Trophoblast cell (in vitro differentiated cells and primary cell): ENCODE results near the gene TMIE.

ENCODE experiments used
- DNase-seq, 2 donors: peaks; one replicate each; pipeline ENCODE4 v3.0.0-alpha.2; 2016
- H2AFZ ChIP-seq: 2 replicates; pipeline ENCODE4 v1.6.1; 2013; ENCODE audit warnings: low read length, moderate library complexity, mild to moderate bottlenecking; ENCODE audit not compliant: insufficient read depth, poor library complexity
- H2AK5ac ChIP-seq: 2 replicates; pipeline ENCODE4 v1.6.1; 2013; ENCODE audit warnings: mild to moderate bottlenecking, low read length
- H2BK120ac ChIP-seq: 2 replicates; pipeline ENCODE4 v1.6.1; 2013; ENCODE audit warnings: low read length, mild to moderate bottlenecking, moderate library complexity; ENCODE audit not compliant: insufficient read depth, poor library complexity
- H2BK12ac ChIP-seq: 2 replicates; pipeline ENCODE4 v1.6.1; 2013; ENCODE audit warnings: mild to moderate bottlenecking, low read length, moderate library complexity
- H2BK5ac ChIP-seq: 2 replicates; pipeline ENCODE4 v1.6.1; 2013; ENCODE audit warnings: low read length, low read depth, moderate library complexity, mild to moderate bottlenecking; ENCODE audit not compliant: poor library complexity
- H3K14ac ChIP-seq: 2 replicates; pipeline ENCODE4 v1.6.1; 2013; ENCODE audit warnings: mild to moderate bottlenecking, low read length
- H3K18ac ChIP-seq: 2 replicates; pipeline ENCODE4 v1.6.1; 2013; ENCODE audit warnings: mild to moderate bottlenecking, low read length
- H3K23ac ChIP-seq: 2 replicates; pipeline ENCODE4 v1.6.1; 2013; ENCODE audit warnings: low read length
- H3K27ac ChIP-seq: 2 replicates; pipeline ENCODE4 v1.5.1; 2013; ENCODE audit warnings: low read depth, mild to moderate bottlenecking, inconsistent platforms, low read length, moderate library complexity
- H3K27me3 ChIP-seq: 2 replicates; pipeline ENCODE4 v1.6.1; 2013; ENCODE audit warnings: inconsistent platforms, mild to moderate bottlenecking, low read length, moderate library complexity; ENCODE audit not compliant: insufficient read depth
- H3K36me3 ChIP-seq, 2 experiments: 1 replicate in 1 of 2; 2 replicates in 1 of 2; pipeline ENCODE4 v1.6.1; 2013; ENCODE audit warnings: low read length in 2 of 2, mild to moderate bottlenecking in 2 of 2, moderate library complexity in 1 of 2; ENCODE audit not compliant: insufficient read depth in 2 of 2, control insufficient read depth in 1 of 2
- H3K4ac ChIP-seq: 2 replicates; pipeline ENCODE4 v1.6.1; 2013; ENCODE audit warnings: low read depth, mild to moderate bottlenecking, low read length, moderate library complexity
- H3K4me1 ChIP-seq, 2 experiments: 1 replicate in 1 of 2; 2 replicates in 1 of 2; pipeline ENCODE4 v1.6.1; 2013; ENCODE audit warnings: low read length in 2 of 2, mild to moderate bottlenecking in 2 of 2, moderate library complexity in 1 of 2; ENCODE audit not compliant: insufficient read depth in 2 of 2, control insufficient read depth in 1 of 2
- H3K4me2 ChIP-seq: 2 replicates; pipeline ENCODE4 v1.6.1; 2013; ENCODE audit warnings: inconsistent platforms, mild to moderate bottlenecking, low read length, moderate library complexity
- H3K4me3 ChIP-seq: 2 replicates; pipeline ENCODE4 v1.5.1; 2013; ENCODE audit warnings: mild to moderate bottlenecking, low read depth, low read length, inconsistent platforms
- H3K79me1 ChIP-seq: one replicate; pipeline ENCODE4 v1.6.1; 2013; ENCODE audit warnings: low read length
- H3K79me2 ChIP-seq: 2 replicates; pipeline ENCODE4 v1.6.1; 2013; ENCODE audit warnings: low read length, mild to moderate bottlenecking; ENCODE audit not compliant: control insufficient read depth, insufficient read depth, poor library complexity
- H3K9ac ChIP-seq: 2 replicates; pipeline ENCODE4 v1.6.1; 2013; ENCODE audit warnings: mild to moderate bottlenecking, low read length
- H3K9me3 ChIP-seq: 2 replicates; pipeline ENCODE4 v1.6.1; 2013; ENCODE audit warnings: low read depth, mild to moderate bottlenecking, control low read depth, inconsistent platforms, low read length; ENCODE audit not compliant: insufficient read depth
- H4K12ac ChIP-seq: 2 replicates; pipeline ENCODE4 v1.6.1; 2013; ENCODE audit warnings: low read depth, mild to moderate bottlenecking, low read length, moderate library complexity
- H4K8ac ChIP-seq: 2 replicates; pipeline ENCODE4 v1.6.1; 2013; ENCODE audit warnings: low read depth, mild to moderate bottlenecking, low read length, moderate library complexity
- H4K91ac ChIP-seq: one replicate; pipeline ENCODE4 v1.6.1; 2013; ENCODE audit warnings: low read depth, mild to moderate bottlenecking, low read length, moderate library complexity
- WGBS: extraction: QIAGEN DNeasy Blood & Tissue Kit; methylation state at CpG from one replicate; pipeline ENCODE4 v1.1.7; 2013; ENCODE audit warnings: missing lambda C conversion rate; ENCODE audit not compliant: insufficient read length, insufficient coverage; ENCODE audit errors: extremely low coverage; 5-methylcytosine and 5-hydroxymethylcytosine counted together

Gene TMIE

DNA sequence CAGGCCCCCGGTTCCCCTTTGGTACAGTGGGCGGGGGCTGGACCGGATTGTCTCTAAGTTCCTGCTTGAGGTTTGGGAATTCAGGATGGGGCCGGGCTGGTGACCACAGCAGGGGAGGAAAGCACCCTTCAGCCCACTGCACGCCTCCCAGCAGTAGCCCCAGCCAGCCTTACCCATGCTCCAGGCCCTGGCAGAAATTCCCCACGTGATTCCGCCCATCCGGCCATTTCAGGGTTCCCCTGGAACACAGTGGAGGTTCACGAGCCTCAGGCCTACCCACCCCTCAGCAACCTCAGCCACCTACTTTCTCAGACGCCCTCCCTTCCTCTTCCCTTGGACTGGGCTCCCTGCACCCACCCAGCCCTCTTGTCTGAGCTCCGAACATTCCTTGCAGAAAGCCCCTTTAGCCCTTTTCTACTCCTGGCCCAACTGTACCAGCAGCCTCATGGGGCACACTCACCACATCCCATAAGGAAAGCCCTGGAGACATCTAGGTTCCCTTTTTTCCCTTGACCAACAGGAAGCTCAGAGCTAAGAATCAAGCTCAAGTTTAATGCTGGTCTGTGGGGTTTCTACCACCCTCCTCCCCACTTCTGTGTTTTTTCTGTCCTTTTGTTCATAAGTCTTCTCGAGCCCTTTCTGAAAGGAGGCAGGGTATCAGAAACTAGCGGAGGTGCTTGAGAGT lies 19.2 kb upstream of the TMIE start:
- H2BK12ac ChIP-seq: no peak overlapping the region
- no peak overlapping the region for H3K4ac ChIP-seq
- H2BK5ac ChIP-seq: no peak overlapping the region
- H3K36me3 ChIP-seq: peaks cover 5 to 14% of the 10 kb centered on the region in 2 experiments
- H4K91ac ChIP-seq: no peak overlapping the region
- no peak overlapping the region for H4K12ac ChIP-seq
- no peak for DNase-seq
- H3K4me2 ChIP-seq: no peak overlapping the region
- peaks cover 3% of the 10 kb centered on the region for H3K9me3 ChIP-seq
- no peaks in the 10 kb centered on the region for H3K79me1 ChIP-seq
- no peak overlapping the region for H3K23ac ChIP-seq
- WGBS: no CpG with 5 or more reads among the region's 13 CpGs
- no peak overlapping the region for H4K8ac ChIP-seq
- H3K79me2 ChIP-seq: no peaks in the 10 kb centered on the region
- no peak overlapping the region for H3K4me3 ChIP-seq
- H2BK120ac ChIP-seq: no peak overlapping the region
- H3K14ac ChIP-seq: no peak overlapping the region
- no peak overlapping the region for H2AFZ ChIP-seq
- no peak overlapping the region for H3K18ac ChIP-seq
- no peak overlapping the region for H2AK5ac ChIP-seq
- no peaks in the 10 kb centered on the region for H3K4me1 ChIP-seq
- H3K27ac ChIP-seq: no peak overlapping the region
- no peak overlapping the region for H3K9ac ChIP-seq
- H3K27me3 ChIP-seq: no peaks in the 10 kb centered on the region

DNA sequence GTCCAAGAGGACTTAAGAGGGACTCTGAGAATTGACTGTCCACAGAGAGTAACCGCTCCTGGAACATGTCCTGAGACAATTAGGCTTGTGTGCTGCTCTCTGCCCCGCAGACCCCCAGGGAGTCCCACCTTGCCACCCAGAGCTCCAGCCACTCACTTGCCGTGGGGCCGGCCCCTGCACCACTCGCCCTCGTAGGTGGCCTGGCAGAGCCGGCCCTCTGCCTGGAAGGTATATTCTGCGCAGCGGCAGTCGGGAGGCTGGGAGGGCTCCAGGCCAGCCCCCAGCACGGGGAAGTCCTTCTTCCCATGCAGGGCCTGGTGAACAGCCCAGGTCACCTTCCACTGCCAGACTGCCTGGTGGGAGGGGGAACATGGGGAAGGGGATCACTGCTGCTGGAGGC lies 18.2 kb upstream of the TMIE start:
- no peak overlapping the region for H3K27ac ChIP-seq
- no peaks in the 10 kb centered on the region for H3K79me2 ChIP-seq
- no peaks in the 10 kb centered on the region for H3K79me1 ChIP-seq
- no peak overlapping the region for H4K91ac ChIP-seq
- no peaks in the 10 kb centered on the region for H3K4me1 ChIP-seq
- H3K23ac ChIP-seq: no peak overlapping the region
- H2AFZ ChIP-seq: no peak overlapping the region
- no peak overlapping the region for H3K9ac ChIP-seq
- H2BK120ac ChIP-seq: no peak overlapping the region
- no peak overlapping the region for H3K4me2 ChIP-seq
- no peak overlapping the region for H4K8ac ChIP-seq
- H4K12ac ChIP-seq: no peak overlapping the region
- H2BK12ac ChIP-seq: no peak overlapping the region
- H3K18ac ChIP-seq: no peak overlapping the region
- H3K36me3 ChIP-seq: peaks cover 5 to 23% of the 10 kb centered on the region in 2 experiments
- H2AK5ac ChIP-seq: no peak overlapping the region
- no peak overlapping the region for H3K4me3 ChIP-seq
- H2BK5ac ChIP-seq: no peak overlapping the region
- DNase-seq: no peak
- H3K27me3 ChIP-seq: no peaks in the 10 kb centered on the region
- no peak overlapping the region for H3K14ac ChIP-seq
- peaks cover 3% of the 10 kb centered on the region for H3K9me3 ChIP-seq
- H3K4ac ChIP-seq: no peak overlapping the region
- no CpG with 5 or more reads among the region's 11 CpGs for WGBS

DNA sequence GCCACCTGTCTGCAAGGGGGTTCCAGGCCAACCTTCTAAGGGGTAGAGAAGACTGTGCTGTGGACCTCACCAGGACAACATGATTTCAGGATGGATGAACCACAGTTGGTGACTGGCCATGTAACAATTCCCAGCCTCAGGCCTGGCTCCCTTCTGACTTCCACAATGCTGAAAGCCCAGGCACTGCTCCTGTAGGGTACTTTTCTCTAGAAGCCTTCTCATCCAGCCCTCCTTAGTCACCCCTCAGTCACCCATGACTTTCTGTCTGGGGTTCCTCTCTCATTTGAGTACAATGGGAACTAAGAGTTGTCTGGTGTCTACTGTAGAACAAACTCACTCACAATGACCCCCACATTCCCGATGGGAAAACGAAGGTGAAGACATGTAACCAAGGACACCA lies 16.3 kb upstream of the TMIE start:
- Histone ChIP-seq H3K4me2 (no peak overlapping the region), H3K79me2 (no peaks in the 10 kb centered on the region), H3K79me1 (no peaks in the 10 kb centered on the region), H3K23ac (no peak overlapping the region), H3K18ac (no peak overlapping the region), H4K12ac (no peak overlapping the region), H4K8ac (no peak overlapping the region), H3K4me3 (no peak overlapping the region), H3K14ac (no peak overlapping the region), H2AFZ (no peak overlapping the region), H3K27ac (no peak overlapping the region), H3K4ac (no peak overlapping the region), H3K4me1 (no peaks in the 10 kb centered on the region), H3K9me3 (peaks cover 3% of the 10 kb centered on the region), H2BK120ac (no peak overlapping the region), H2BK12ac (no peak overlapping the region), H3K27me3 (no peaks in the 10 kb centered on the region), H2BK5ac (no peak overlapping the region), H4K91ac (no peak overlapping the region), H3K36me3 (peaks cover 8 to 24% of the 10 kb centered on the region in 2 experiments), H3K9ac (no peak overlapping the region), H2AK5ac (no peak overlapping the region)
- no CpG with 5 or more reads among the region's 2 CpGs for WGBS
- DNase-seq: no peak

- H4K12ac ChIP-seq: no peak overlapping the region
- H4K91ac ChIP-seq: no peak overlapping the region
- H4K8ac ChIP-seq: no peak overlapping the region
- no peak overlapping the region for H3K27ac ChIP-seq
- H3K27me3 ChIP-seq: no peaks in the 10 kb centered on the region
- H3K23ac ChIP-seq: no peak overlapping the region
- H2BK12ac ChIP-seq: no peak overlapping the region
- no peaks in the 10 kb centered on the region for H3K4me1 ChIP-seq
- peaks cover 3% of the 10 kb centered on the region for H3K9me3 ChIP-seq
- no peak overlapping the region for H2BK120ac ChIP-seq
- no peak overlapping the region for H3K4me3 ChIP-seq
- no peak overlapping the region for H3K9ac ChIP-seq
- no peak overlapping the region for H2BK5ac ChIP-seq
- no peak for DNase-seq
- H2AFZ ChIP-seq: no peak overlapping the region
- H3K14ac ChIP-seq: no peak overlapping the region
- H2AK5ac ChIP-seq: no peak overlapping the region
- no CpG with 5 or more reads among the region's 9 CpGs for WGBS
- H3K4me2 ChIP-seq: no peak overlapping the region
- no peak overlapping the region for H3K18ac ChIP-seq
- no peaks in the 10 kb centered on the region for H3K79me1 ChIP-seq
- no peak overlapping the region for H3K4ac ChIP-seq
- no peaks in the 10 kb centered on the region for H3K79me2 ChIP-seq
- peaks cover 8 to 21% of the 10 kb centered on the region in 2 experiments for H3K36me3 ChIP-seq
These were observed 15.7 kb upstream of the TMIE start for GRCh38 chr3:46685446-46685845.
